K562 (cell line): ENCODE results near the gene ZCCHC3. TPM values are rescaled to one million over a fixed set of nuclear protein-coding genes. Genes with fewer than 3 reads are reported as not detected.
A peak's percentile ranks its signal among the peaks of the same experiment; 100 is the strongest.

Experiments
- ADNP ChIP-seq: fragments of 200-800 bp; sonication (Bioruptor generic); IDR thresholded peaks from 2 replicates; pipeline ENCODE4 v1.6.1; 2016; ENCODE audit warnings: missing genetic modification characterization, missing compliant biosample characterization
- ATF1 ChIP-seq, 2 experiments: fragments of 450-650 bp in 1 of 2; IDR thresholded peaks; 2 replicates each; pipeline ENCODE4 v1.6.1; 2016; ENCODE audit warnings: missing compliant biosample characterization in 1 of 2, missing genetic modification characterization in 1 of 2
- BCOR ChIP-seq: fragments of 450-650 bp; IDR thresholded peaks from 2 replicates; pipeline ENCODE4 v1.6.1; 2016
- BRF1 ChIP-seq: IDR thresholded peaks from 3 replicates; pipeline ENCODE4 v1.6.1; 2011; ENCODE audit warnings: borderline replicate concordance, mild to moderate bottlenecking; ENCODE audit not compliant: insufficient read length; ENCODE audit errors: extremely low read depth
- CBX2 ChIP-seq: fragments of 200-600 bp; sonication (generic); IDR thresholded peaks from one replicate; pipeline ENCODE4 v1.6.1; 2012; ENCODE audit warnings: mild to moderate bottlenecking, low read length, inconsistent platforms; ENCODE audit not compliant: insufficient read depth, poor library complexity, severe bottlenecking
- CSDE1 ChIP-seq, 2 experiments: fragments of 450-650 bp; IDR thresholded peaks; 2 replicates each; pipeline ENCODE4 v1.6.1; 2016; ENCODE audit warnings: mild to moderate bottlenecking in 1 of 2
- EHMT2 ChIP-seq: fragments of 450-650 bp; IDR thresholded peaks from 2 replicates; pipeline ENCODE4 v1.6.1; 2018; ENCODE audit warnings: antibody characterized with exemption
- FIP1L1 ChIP-seq: fragments of 200-400 bp; formaldehyde crosslinking; IDR thresholded peaks from 2 replicates; pipeline ENCODE4 v1.6.1; 2018; ENCODE audit warnings: mild to moderate bottlenecking, low read depth, low read length; ENCODE audit not compliant: poor library complexity, severe bottlenecking
- MAFG ChIP-seq: fragments of 450-650 bp; conservative IDR thresholded peaks from 2 replicates; pipeline ENCODE4 v1.6.1; 2016; ENCODE audit warnings: missing genetic modification characterization, missing compliant biosample characterization
- MEF2A ChIP-seq: IDR thresholded peaks from 2 replicates; pipeline ENCODE4 v1.6.1; 2011; ENCODE audit warnings: low read depth, mild to moderate bottlenecking, low read length, moderate library complexity; ENCODE audit not compliant: control insufficient read depth
- MEF2D ChIP-seq: conservative IDR thresholded peaks from 2 replicates; pipeline ENCODE4 v1.6.1; 2016; ENCODE audit warnings: low read depth, missing genetic modification characterization, missing compliant biosample characterization
- NCOA4 ChIP-seq: fragments of 450-650 bp; IDR thresholded peaks from 2 replicates; pipeline ENCODE4 v1.6.1; 2018; ENCODE audit warnings: mild to moderate bottlenecking; ENCODE audit not compliant: partially characterized antibody
- NEUROD1 ChIP-seq: fragments of 150-350 bp; IDR thresholded peaks from 2 replicates; pipeline ENCODE4 v1.6.1; 2014; ENCODE audit warnings: borderline replicate concordance, low read length, low read depth; ENCODE audit not compliant: partially characterized antibody
- POLR2G ChIP-seq: fragments of 200-400 bp; formaldehyde crosslinking; IDR thresholded peaks from 2 replicates; pipeline ENCODE4 v1.6.1; 2017; ENCODE audit warnings: low read depth, mild to moderate bottlenecking, antibody characterized with exemption, low read length, moderate library complexity
- RBM17 ChIP-seq: fragments of 200-400 bp; formaldehyde crosslinking; IDR thresholded peaks from 2 replicates; pipeline ENCODE4 v1.6.1; 2017; ENCODE audit warnings: low read depth, mild to moderate bottlenecking, low read length, borderline replicate concordance
- RBM25 ChIP-seq: fragments of 200-400 bp; formaldehyde crosslinking; IDR thresholded peaks from 2 replicates; pipeline ENCODE4 v1.6.1; 2018; ENCODE audit warnings: low read length, low read depth, moderate library complexity; ENCODE audit not compliant: severe bottlenecking
- TBP ChIP-seq: optimal IDR thresholded peaks from 2 replicates; pipeline ENCODE3; 2011; ENCODE audit warnings: low read depth, low read length, improper control_type of control experiment
- XRCC5 ChIP-seq: fragments of 200-400 bp; formaldehyde crosslinking; IDR thresholded peaks from 2 replicates; pipeline ENCODE4 v1.6.1; 2017; ENCODE audit warnings: low read depth, mild to moderate bottlenecking, low read length
- ZFP1 ChIP-seq: fragments of 450-650 bp; formaldehyde crosslinking; IDR thresholded peaks from 2 replicates; pipeline ENCODE4 v1.4.0; 2020; ENCODE audit warnings: mild to moderate bottlenecking, mixed read lengths
- ZNF232 ChIP-seq: sonication (generic); formaldehyde crosslinking; IDR thresholded peaks from 2 replicates; pipeline ENCODE4 v1.8.0; 2022; ENCODE audit warnings: mild to moderate bottlenecking, missing genetic modification reagents
- ZNF280A ChIP-seq: fragments of 450-650 bp; IDR thresholded peaks from 2 replicates; pipeline ENCODE4 v1.6.1; 2018; ENCODE audit warnings: mild to moderate bottlenecking, low read depth; ENCODE audit not compliant: partially characterized antibody
- ZNF830 ChIP-seq: fragments of 250-450 bp; sonication (Bioruptor Pico); IDR thresholded peaks from 2 replicates; pipeline ENCODE4 v1.5.0; 2021; ENCODE audit warnings: mild to moderate bottlenecking
- polyA plus RNA-seq, 8 experiments: library from polyadenylated mRNA; depleted of rRNA in 4 of 8; stranded (reverse) in 5 of 8; unstranded in 3 of 8; fragments of >200 nt; fragmentation: Nextera tagmentation in 2 of 8; fragmentation: Illumina TruSeq in 1 of 8; extraction: Ambion mirVana in 2 of 8; extraction: Trizol in 1 of 8; gene quantifications; 2 replicates each; pipeline versions ENCODE4 v1.2.1 to v1.2.3, GENCODE V29; 2011 to 2014; ENCODE audit warnings: inconsistent platforms in 1 of 8, missing spikeins in 1 of 8
- total RNA-seq, 7 experiments: library from RNA; depleted of rRNA in 6 of 7; stranded (reverse); fragments of >200 nt in 6 of 7; fragmentation: Illumina TruSeq in 2 of 7; extraction: Trizol in 2 of 7; gene quantifications; 2 replicates each; pipeline versions ENCODE4 v1.2.1 to v1.2.3, GENCODE V29; 2011 to 2021; ENCODE audit warnings: low replicate concordance in 1 of 7

Gene ZCCHC3
- total and polyA plus RNA-seq, 9 of the 15 experiments (the other 6 are each of a cell fraction or from before 2014, with no cell fraction given), result 2.8 to 23.3 (median 16.5) TPM

GRCh38 chr20:327186-328026 is 30.0 kb downstream of the ZCCHC3 start (continued):
- TF ChIP-seq ZNF280A, result no peak
- TF ChIP-seq NCOA4, result no peak
- no peak for TF ChIP-seq BRF1
- no peak for TF ChIP-seq MAFG (tag)
- 0 out of 2 replicates have a peak, but pooled peaks have one; percentile 23 for TF ChIP-seq XRCC5
- TF ChIP-seq FIP1L1, result no peak
- no peak for TF ChIP-seq ATF1 (CRISPR knock-in tag; IDR thresholded peaks at IDR 0.05)
- 0 out of 2 replicates have a peak, but pooled peaks have one; percentile 19 for TF ChIP-seq ATF1 (tag; IDR thresholded peaks at IDR 0.05)
- TF ChIP-seq ADNP (tag), result no peak
- no peak for TF ChIP-seq RBM25
- no peak for TF ChIP-seq EHMT2
- peak; percentile 87 for TF ChIP-seq TBP
- TF ChIP-seq CSDE1 (IDR thresholded peaks at IDR 0.05), result no peak
- peak; percentile 56 for TF ChIP-seq NEUROD1
- TF ChIP-seq RBM17, result no peak
- no peak for TF ChIP-seq CBX2
- TF ChIP-seq MEF2D (tag), result no peak
- TF ChIP-seq ZNF830 (CRISPR knock-in tag), result no peak
- peak; percentile 71 for TF ChIP-seq POLR2G
- TF ChIP-seq BCOR, result no peak
- no peak for TF ChIP-seq MEF2A
- TF ChIP-seq ZFP1 (CRISPR knock-in tag), result no peak
- TF ChIP-seq ZNF232 (CRISPR knock-in tag), result peak; percentile 43; the same call in 1 of the 2 replicates
